Trophoblast cell (in vitro differentiated cells and primary cell): ENCODE data around the gene ARHGAP4.

ENCODE experiments used
- DNase-seq, 2 donors: peaks; one replicate each; pipeline ENCODE4 v3.0.0-alpha.2; 2016
- H2AFZ ChIP-seq: 2 replicates; pipeline ENCODE4 v1.6.1; 2013; ENCODE audit warnings: low read length, moderate library complexity, mild to moderate bottlenecking; ENCODE audit not compliant: insufficient read depth, poor library complexity
- H2AK5ac ChIP-seq: 2 replicates; pipeline ENCODE4 v1.6.1; 2013; ENCODE audit warnings: mild to moderate bottlenecking, low read length
- H2BK120ac ChIP-seq: 2 replicates; pipeline ENCODE4 v1.6.1; 2013; ENCODE audit warnings: low read length, mild to moderate bottlenecking, moderate library complexity; ENCODE audit not compliant: insufficient read depth, poor library complexity
- H2BK12ac ChIP-seq: 2 replicates; pipeline ENCODE4 v1.6.1; 2013; ENCODE audit warnings: mild to moderate bottlenecking, low read length, moderate library complexity
- H2BK5ac ChIP-seq: 2 replicates; pipeline ENCODE4 v1.6.1; 2013; ENCODE audit warnings: low read length, low read depth, moderate library complexity, mild to moderate bottlenecking; ENCODE audit not compliant: poor library complexity
- H3K14ac ChIP-seq: 2 replicates; pipeline ENCODE4 v1.6.1; 2013; ENCODE audit warnings: mild to moderate bottlenecking, low read length
- H3K18ac ChIP-seq: 2 replicates; pipeline ENCODE4 v1.6.1; 2013; ENCODE audit warnings: mild to moderate bottlenecking, low read length
- H3K23ac ChIP-seq: 2 replicates; pipeline ENCODE4 v1.6.1; 2013; ENCODE audit warnings: low read length
- H3K27ac ChIP-seq: 2 replicates; pipeline ENCODE4 v1.5.1; 2013; ENCODE audit warnings: low read depth, mild to moderate bottlenecking, inconsistent platforms, low read length, moderate library complexity
- H3K27me3 ChIP-seq: 2 replicates; pipeline ENCODE4 v1.6.1; 2013; ENCODE audit warnings: inconsistent platforms, mild to moderate bottlenecking, low read length, moderate library complexity; ENCODE audit not compliant: insufficient read depth
- H3K36me3 ChIP-seq, 2 experiments: 1 replicate in 1 of 2; 2 replicates in 1 of 2; pipeline ENCODE4 v1.6.1; 2013; ENCODE audit warnings: low read length in 2 of 2, mild to moderate bottlenecking in 2 of 2, moderate library complexity in 1 of 2; ENCODE audit not compliant: insufficient read depth in 2 of 2, control insufficient read depth in 1 of 2
- H3K4ac ChIP-seq: 2 replicates; pipeline ENCODE4 v1.6.1; 2013; ENCODE audit warnings: low read depth, mild to moderate bottlenecking, low read length, moderate library complexity
- H3K4me1 ChIP-seq, 2 experiments: 1 replicate in 1 of 2; 2 replicates in 1 of 2; pipeline ENCODE4 v1.6.1; 2013; ENCODE audit warnings: low read length in 2 of 2, mild to moderate bottlenecking in 2 of 2, moderate library complexity in 1 of 2; ENCODE audit not compliant: insufficient read depth in 2 of 2, control insufficient read depth in 1 of 2
- H3K4me2 ChIP-seq: 2 replicates; pipeline ENCODE4 v1.6.1; 2013; ENCODE audit warnings: inconsistent platforms, mild to moderate bottlenecking, low read length, moderate library complexity
- H3K4me3 ChIP-seq: 2 replicates; pipeline ENCODE4 v1.5.1; 2013; ENCODE audit warnings: mild to moderate bottlenecking, low read depth, low read length, inconsistent platforms
- H3K79me1 ChIP-seq: one replicate; pipeline ENCODE4 v1.6.1; 2013; ENCODE audit warnings: low read length
- H3K79me2 ChIP-seq: 2 replicates; pipeline ENCODE4 v1.6.1; 2013; ENCODE audit warnings: low read length, mild to moderate bottlenecking; ENCODE audit not compliant: control insufficient read depth, insufficient read depth, poor library complexity
- H3K9ac ChIP-seq: 2 replicates; pipeline ENCODE4 v1.6.1; 2013; ENCODE audit warnings: mild to moderate bottlenecking, low read length
- H3K9me3 ChIP-seq: 2 replicates; pipeline ENCODE4 v1.6.1; 2013; ENCODE audit warnings: low read depth, mild to moderate bottlenecking, control low read depth, inconsistent platforms, low read length; ENCODE audit not compliant: insufficient read depth
- H4K12ac ChIP-seq: 2 replicates; pipeline ENCODE4 v1.6.1; 2013; ENCODE audit warnings: low read depth, mild to moderate bottlenecking, low read length, moderate library complexity
- H4K8ac ChIP-seq: 2 replicates; pipeline ENCODE4 v1.6.1; 2013; ENCODE audit warnings: low read depth, mild to moderate bottlenecking, low read length, moderate library complexity
- H4K91ac ChIP-seq: one replicate; pipeline ENCODE4 v1.6.1; 2013; ENCODE audit warnings: low read depth, mild to moderate bottlenecking, low read length, moderate library complexity
- WGBS: extraction: QIAGEN DNeasy Blood & Tissue Kit; methylation state at CpG from one replicate; pipeline ENCODE4 v1.1.7; 2013; ENCODE audit warnings: missing lambda C conversion rate; ENCODE audit not compliant: insufficient read length, insufficient coverage; ENCODE audit errors: extremely low coverage; 5-methylcytosine and 5-hydroxymethylcytosine counted together

The ARHGAP4 gene

GRCh38 chrX:153911798-153912197 is 14.3 kb downstream of the ARHGAP4 start:
- H2BK120ac ChIP-seq, result no peak overlapping the region
- H3K23ac ChIP-seq, result no peak overlapping the region
- H3K79me1 ChIP-seq, result no peaks in the 10 kb centered on the region
- no peaks in the 10 kb centered on the region for H3K27me3 ChIP-seq
- H3K4ac ChIP-seq, result no peak overlapping the region
- H3K79me2 ChIP-seq, result no peaks in the 10 kb centered on the region
- no peak overlapping the region for H3K4me3 ChIP-seq
- DNase-seq, result no peak
- H3K36me3 ChIP-seq, result no peaks in the 10 kb centered on the region
- H3K9me3 ChIP-seq, result no peaks in the 10 kb centered on the region
- H2BK12ac ChIP-seq, result no peak overlapping the region
- H4K91ac ChIP-seq, result no peak overlapping the region
- H4K12ac ChIP-seq, result no peak overlapping the region
- no peaks in the 10 kb centered on the region for H3K4me1 ChIP-seq
- H3K4me2 ChIP-seq, result no peak overlapping the region
- no peak overlapping the region for H2BK5ac ChIP-seq
- H3K9ac ChIP-seq, result no peak overlapping the region
- WGBS, result no CpG with 5 or more reads among the region's 6 CpGs
- H3K14ac ChIP-seq, result no peak overlapping the region
- no peak overlapping the region for H2AK5ac ChIP-seq
- H3K18ac ChIP-seq, result no peak overlapping the region
- no peak overlapping the region for H3K27ac ChIP-seq
- H4K8ac ChIP-seq, result no peak overlapping the region
- H2AFZ ChIP-seq, result no peak overlapping the region

- Histone ChIP-seq H3K36me3 (no peaks in the 10 kb centered on the region), H4K12ac (no peak overlapping the region), H3K79me1 (no peaks in the 10 kb centered on the region), H3K4ac (no peak overlapping the region), H3K79me2 (no peaks in the 10 kb centered on the region), H2BK120ac (no peak overlapping the region), H3K27me3 (no peaks in the 10 kb centered on the region), H3K14ac (no peak overlapping the region), H2BK12ac (no peak overlapping the region), H4K91ac (no peak overlapping the region), H3K23ac (no peak overlapping the region), H3K27ac (no peak overlapping the region), H3K4me3 (no peak overlapping the region), H2AFZ (no peak overlapping the region), H3K9me3 (no peaks in the 10 kb centered on the region), H2AK5ac (no peak overlapping the region), H3K4me1 (no peaks in the 10 kb centered on the region), H3K9ac (no peak overlapping the region), H3K18ac (no peak overlapping the region), H2BK5ac (no peak overlapping the region), H4K8ac (no peak overlapping the region), H3K4me2 (no peak overlapping the region)
- DNase-seq, result no peak
- WGBS, result no CpG with 5 or more reads among the region's 22 CpGs
Observed at GRCh38 chrX:153910446-153910845, 15.6 kb downstream of the ARHGAP4 start.

- no peak for DNase-seq
- Histone ChIP-seq H4K91ac (no peak overlapping the region), H4K8ac (no peak overlapping the region), H3K4ac (no peak overlapping the region), H3K4me3 (no peak overlapping the region), H3K79me1 (no peaks in the 10 kb centered on the region), H3K14ac (no peak overlapping the region), H3K9ac (no peak overlapping the region), H3K4me2 (no peak overlapping the region), H2AFZ (no peak overlapping the region), H3K27me3 (no peaks in the 10 kb centered on the region), H3K9me3 (no peaks in the 10 kb centered on the region), H3K36me3 (no peaks in the 10 kb centered on the region), H3K18ac (no peak overlapping the region), H3K79me2 (no peaks in the 10 kb centered on the region), H2BK120ac (no peak overlapping the region), H2AK5ac (no peak overlapping the region), H3K4me1 (no peaks in the 10 kb centered on the region), H3K23ac (no peak overlapping the region), H2BK12ac (no peak overlapping the region), H2BK5ac (no peak overlapping the region), H3K27ac (no peak overlapping the region), H4K12ac (no peak overlapping the region)
- no CpG with 5 or more reads among the region's 25 CpGs for WGBS
Observed at GRCh38 chrX:153909980-153910360, 16.1 kb downstream of the ARHGAP4 start.

GRCh38 chrX:153909024-153909979 is 16.8 kb downstream of the ARHGAP4 start:
- H2BK120ac ChIP-seq, result no peak overlapping the region
- no peaks in the 10 kb centered on the region for H3K27me3 ChIP-seq
- no peak overlapping the region for H3K23ac ChIP-seq
- no peak overlapping the region for H2AK5ac ChIP-seq
- H3K4me3 ChIP-seq, result no peak overlapping the region
- no peak overlapping the region for H2BK5ac ChIP-seq
- H3K27ac ChIP-seq, result no peak overlapping the region
- H3K4me2 ChIP-seq, result no peak overlapping the region
- no peak overlapping the region for H3K9ac ChIP-seq
- no peak overlapping the region for H2AFZ ChIP-seq
- no peak overlapping the region for H4K12ac ChIP-seq
- H3K79me1 ChIP-seq, result no peaks in the 10 kb centered on the region
- H2BK12ac ChIP-seq, result no peak overlapping the region
- H3K36me3 ChIP-seq, result no peaks in the 10 kb centered on the region
- no peak overlapping the region for H4K8ac ChIP-seq
- H3K79me2 ChIP-seq, result no peaks in the 10 kb centered on the region
- DNase-seq, result no peak
- WGBS, result no CpG with 5 or more reads among the region's 37 CpGs
- H3K4me1 ChIP-seq, result peaks cover under 1 to 2% of the 10 kb centered on the region in 2 experiments
- H3K4ac ChIP-seq, result no peak overlapping the region
- no peak overlapping the region for H3K18ac ChIP-seq
- no peak overlapping the region for H3K14ac ChIP-seq
- H4K91ac ChIP-seq, result no peak overlapping the region
- H3K9me3 ChIP-seq, result no peaks in the 10 kb centered on the region
